ENCODE data around the gene PAK4. TPM values are rescaled to one million over a fixed set of nuclear protein-coding genes. Genes with fewer than 3 reads are reported as not detected.
"Not testable (repeated sequence)": the region's sequence is repeated elsewhere in the genome, so short reads cannot be mapped to it uniquely, and the experiment has no call there.

Gene PAK4
- total RNA-seq, 2 experiments from 2014 or later: 16.3 to 17.8 TPM

GRCh38 chr19:39203372-39204341 is 78.1 kb downstream of the PAK4 start, which contains the start of gene SYCN:
Gene SYCN, minus strand, starts transcription at chr19:39204263. Its CDS starts 9 bp downstream, at chr19:39204254.
- H3K4me3 Mint-ChIP-seq: no peak within 1 kb of the TSS

GRCh38 chr19:39205449-39205764 is 79.8 kb downstream of the PAK4 start:
- peaks cover 39% of the 10 kb centered on the region for H3K27me3 Mint-ChIP-seq
- intact Hi-C loops (cut with micrococcal nuclease): no loop called here
- H3K27ac Mint-ChIP-seq: no peak overlapping the region
- H3K4me3 Mint-ChIP-seq: no peak overlapping the region
- POLR2A ChIA-PET: no interaction called here
- no peaks in the 10 kb centered on the region for H3K9me3 Mint-ChIP-seq
- DNase-seq: no peak
- CTCF ChIA-PET: interaction anchor here (0.6 kb wide), 2 partner anchors 17 to 65 kb away, joined by 3 read pairs; no protein-coding TSS in a partner anchor
- H3K36me3 Mint-ChIP-seq: no peaks in the 10 kb centered on the region
- H3K4me1 Mint-ChIP-seq (ENCODE audit: low read depth): no peaks in the 10 kb centered on the region

More at GRCh38 chr19:39203372-39204341, 78.1 kb downstream of the PAK4 start, which contains the start of gene SYCN:
- no peak within 1 kb of the TSS for H3K27ac Mint-ChIP-seq
- no peak for DNase-seq
- H3K4me1 Mint-ChIP-seq (ENCODE audit: low read depth): no peaks in the 10 kb centered on the region
- no peaks in the 10 kb centered on the region for H3K36me3 Mint-ChIP-seq
- ChIA-PET POLR2A (interaction anchor here (1.1 kb wide), 1 partner anchor 78 kb away, joined by 3 read pairs; the partner anchor contains the start of gene PAK4), CTCF (interaction anchor here (1.0 to 2.2 kb wide), 2 partner anchors 9 to 16 kb away, joined by 4 to 6 read pairs; no protein-coding TSS in a partner anchor)
- no peaks in the 10 kb centered on the region for H3K9me3 Mint-ChIP-seq
- intact Hi-C loops (cut with micrococcal nuclease): no loop called here
- peaks cover 44% of the 10 kb centered on the region for H3K27me3 Mint-ChIP-seq

GRCh38 chr19:39206122-39206521 is 80.5 kb downstream of the PAK4 start:
- Mint-ChIP-seq H3K4me1 (ENCODE audit: low read depth) (no peaks in the 10 kb centered on the region), H3K36me3 (no peaks in the 10 kb centered on the region), H3K9me3 (no peaks in the 10 kb centered on the region), H3K4me3 (no peak overlapping the region), H3K27me3 (peaks cover 32% of the 10 kb centered on the region), H3K27ac (no peak overlapping the region)
- ChIA-PET POLR2A (no interaction called here), CTCF (interaction anchor here (0.6 to 0.8 kb wide), 2 partner anchors 18 to 129 kb away, joined by 3 read pairs; no protein-coding TSS in a partner anchor)
- DNase-seq: no peak
- intact Hi-C loops (cut with micrococcal nuclease): no loop called here

DNA sequence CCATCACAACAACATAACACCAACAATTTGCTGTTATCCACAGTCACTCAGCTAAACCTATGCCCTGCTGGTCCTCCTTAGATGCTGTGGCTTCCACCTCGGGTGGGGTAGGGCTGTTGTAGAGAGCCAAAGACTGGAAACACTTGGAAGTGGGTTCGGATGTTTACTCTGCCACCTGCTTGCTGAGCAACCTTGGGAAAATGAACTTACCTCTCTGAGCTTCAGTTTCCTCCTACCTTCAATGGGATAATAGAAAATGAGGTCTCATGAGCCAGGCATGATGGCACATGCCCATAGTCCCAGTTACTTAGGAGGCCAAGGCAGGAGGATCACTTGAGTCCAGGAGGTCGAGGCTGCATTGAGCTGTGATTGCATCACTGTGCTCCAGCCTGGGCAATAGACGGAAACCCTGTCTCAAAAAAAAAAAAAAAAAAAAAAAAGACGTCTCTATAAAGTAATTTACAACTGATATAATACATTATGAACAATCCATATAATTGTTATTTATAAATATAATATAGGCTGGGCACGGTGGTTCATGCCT is 81.8 kb downstream of the PAK4 start:
- CTCF ChIA-PET: no interaction called here
- POLR2A ChIA-PET: no interaction called here
- no peak for DNase-seq
- Mint-ChIP-seq H3K4me3 (no peak overlapping the region), H3K36me3 (no peaks in the 10 kb centered on the region), H3K27ac (no peak overlapping the region), H3K4me1 (ENCODE audit: low read depth) (no peaks in the 10 kb centered on the region), H3K9me3 (no peaks in the 10 kb centered on the region), H3K27me3 (peaks cover 21% of the 10 kb centered on the region)
- intact Hi-C loops (cut with micrococcal nuclease): no loop called here

DNA sequence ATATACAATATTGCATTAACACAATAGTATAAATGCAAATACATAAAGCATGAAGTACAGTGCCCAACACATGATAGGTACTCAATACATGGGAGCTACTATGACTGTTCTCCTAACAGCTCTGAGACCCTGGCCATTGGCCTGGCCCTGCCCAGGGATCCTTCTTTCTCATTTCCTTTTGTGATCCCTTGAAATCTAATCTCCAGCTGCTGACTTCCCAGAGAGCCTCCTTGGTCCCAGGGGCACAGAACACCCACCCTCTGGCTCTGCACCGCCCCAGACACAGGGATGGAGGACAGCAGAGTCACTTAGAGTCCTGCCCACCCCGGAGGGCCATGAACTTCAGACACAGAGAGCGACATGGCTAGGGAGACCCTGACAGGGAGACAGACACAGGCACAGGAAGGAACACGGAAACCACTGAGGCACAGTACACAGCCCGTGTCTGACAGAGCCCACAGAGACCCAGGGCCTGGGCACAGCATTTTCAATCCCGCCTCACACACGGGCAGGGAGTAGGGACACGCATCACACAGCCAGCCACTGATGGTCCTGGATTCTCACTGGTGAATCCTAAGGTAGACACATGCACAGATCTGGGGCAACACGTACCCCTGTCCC is 82.7 kb downstream of the PAK4 start:
- intact Hi-C loops (cut with micrococcal nuclease): no loop called here
- Mint-ChIP-seq H3K27ac (no peak overlapping the region), H3K27me3 (peaks cover 13% of the 10 kb centered on the region)

GRCh38 chr19:39209196-39209595 is 83.6 kb downstream of the PAK4 start:
- H3K36me3 Mint-ChIP-seq: no peaks in the 10 kb centered on the region
- intact Hi-C loops (cut with micrococcal nuclease): no loop called here
- CTCF ChIA-PET: no interaction called here
- no peak overlapping the region for H3K4me3 Mint-ChIP-seq
- H3K9me3 Mint-ChIP-seq: no peaks in the 10 kb centered on the region
- no peak overlapping the region for H3K27ac Mint-ChIP-seq
- DNase-seq: no peak
- peaks cover 6% of the 10 kb centered on the region for H3K27me3 Mint-ChIP-seq
- H3K4me1 Mint-ChIP-seq (ENCODE audit: low read depth): no peaks in the 10 kb centered on the region
- POLR2A ChIA-PET: no interaction called here

More for the DNA sequence above, 82.7 kb downstream of the PAK4 start:
- Mint-ChIP-seq H3K9me3 (no peaks in the 10 kb centered on the region), H3K36me3 (no peaks in the 10 kb centered on the region), H3K4me1 (ENCODE audit: low read depth) (no peaks in the 10 kb centered on the region), H3K4me3 (no peak overlapping the region)
- DNase-seq: no peak
- ChIA-PET CTCF (no interaction called here), POLR2A (no interaction called here)

DNA sequence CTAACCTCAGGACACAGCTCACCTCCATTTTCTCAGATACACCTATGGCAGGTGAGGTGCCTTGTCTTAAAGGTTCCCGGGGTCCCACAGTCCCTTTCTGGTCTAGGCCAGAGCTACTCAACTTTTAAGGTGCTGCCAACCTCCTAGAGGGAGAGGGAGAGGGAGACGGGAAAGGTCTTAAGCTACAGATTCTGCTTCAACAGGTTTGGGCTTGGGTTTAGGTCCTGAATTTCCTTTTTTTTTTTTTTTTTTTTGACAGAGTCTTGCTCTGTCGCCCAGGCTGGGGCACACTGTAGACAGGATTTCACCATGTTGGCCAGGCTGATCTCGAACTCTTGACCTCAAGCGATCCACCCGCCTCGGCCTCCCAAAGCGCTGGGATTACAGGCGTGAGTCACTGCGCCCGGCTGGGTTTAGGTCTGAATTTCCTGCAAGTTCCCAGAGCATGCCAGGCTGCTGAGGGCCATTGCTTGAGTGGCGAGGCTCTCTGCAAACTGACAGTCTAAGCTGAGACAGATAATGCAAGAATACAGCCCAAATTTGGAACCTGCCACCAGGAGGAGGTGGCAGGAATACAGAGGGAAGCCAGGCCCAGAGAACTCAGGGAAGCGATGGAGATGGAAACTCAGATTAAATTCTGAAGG is 86.3 kb downstream of the PAK4 start:
- Mint-ChIP-seq H3K4me3 (no peak overlapping the region), H3K27me3 (peaks cover 1% of the 10 kb centered on the region), H3K27ac (no peak overlapping the region), H3K9me3 (no peaks in the 10 kb centered on the region), H3K4me1 (ENCODE audit: low read depth) (no peaks in the 10 kb centered on the region), H3K36me3 (no peaks in the 10 kb centered on the region)
- CTCF ChIA-PET: interaction anchor here (0.8 to 3.1 kb wide), 5 partner anchors 92 to 200 kb away, joined by 3 to 16 read pairs (median 6); partner anchors contain the start of genes GMFG and PLEKHG2
- POLR2A ChIA-PET: no interaction called here
- no peak for DNase-seq
- intact Hi-C loops (cut with micrococcal nuclease): loop anchor here (1.0 to 5.0 kb wide), 2 partner anchors 116 to 200 kb away; partner anchors contain the start of gene PLEKHG2

- no peaks in the 10 kb centered on the region for H3K36me3 Mint-ChIP-seq
- no peaks in the 10 kb centered on the region for H3K4me1 Mint-ChIP-seq (ENCODE audit: low read depth)
- peak; percentile 80 for DNase-seq
- H3K9me3 Mint-ChIP-seq: no peaks in the 10 kb centered on the region
- ChIA-PET CTCF (interaction anchor here (0.7 to 3.1 kb wide), 7 partner anchors 8 to 199 kb away, joined by 3 to 16 read pairs (median 5); partner anchors contain the start of genes GMFG, IFNL1, PLEKHG2 and SYCN), POLR2A (no interaction called here)
- intact Hi-C loops (cut with micrococcal nuclease): loop anchor here (1.0 to 5.0 kb wide), 2 partner anchors 116 to 200 kb away; partner anchors contain the start of gene PLEKHG2
- no peak overlapping the region for H3K27ac Mint-ChIP-seq
- no peak overlapping the region for H3K4me3 Mint-ChIP-seq
- H3K27me3 Mint-ChIP-seq: peaks cover 4% of the 10 kb centered on the region
Measured at GRCh38 chr19:39212375-39212742, 86.8 kb downstream of the PAK4 start.

GRCh38 chr19:39215323-39215722 is 89.7 kb downstream of the PAK4 start:
- H3K4me1 Mint-ChIP-seq (ENCODE audit: low read depth): not testable (repeated sequence)

DNA sequence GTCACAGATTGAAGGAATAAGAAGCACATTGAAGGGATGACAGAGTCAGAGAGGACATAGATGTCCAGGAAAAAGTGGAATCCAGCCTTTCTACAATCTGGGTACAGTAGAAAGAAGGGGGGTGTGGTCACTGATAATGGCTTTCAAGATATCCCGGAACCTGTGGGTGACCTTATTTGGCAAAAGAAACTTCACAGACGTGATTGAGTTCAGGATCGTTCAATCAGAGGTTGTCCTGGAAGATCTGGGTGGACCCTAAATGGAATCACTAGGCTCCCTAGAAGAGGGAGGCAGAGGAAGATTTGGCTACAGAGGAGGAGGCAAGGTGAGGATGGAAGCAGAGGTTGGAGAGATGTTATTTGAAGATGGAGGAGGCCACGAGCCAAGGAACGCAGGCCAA is 91.5 kb downstream of the PAK4 start:
- no peaks in the 10 kb centered on the region for H3K4me1 Mint-ChIP-seq (ENCODE audit: low read depth)
- DNase-seq: no peak
- no peaks in the 10 kb centered on the region for H3K36me3 Mint-ChIP-seq
- ChIA-PET CTCF (no interaction called here), POLR2A (no interaction called here)
- intact Hi-C loops (cut with micrococcal nuclease): no loop called here
- no peak overlapping the region for H3K4me3 Mint-ChIP-seq
- no peaks in the 10 kb centered on the region for H3K9me3 Mint-ChIP-seq
- no peak overlapping the region for H3K27ac Mint-ChIP-seq
- peaks cover 12% of the 10 kb centered on the region for H3K27me3 Mint-ChIP-seq

More at GRCh38 chr19:39215323-39215722, 89.7 kb downstream of the PAK4 start:
- intact Hi-C loops (cut with micrococcal nuclease); H3K4me3 Mint-ChIP-seq; DNase-seq; H3K9me3 Mint-ChIP-seq; H3K36me3 Mint-ChIP-seq; H3K27ac Mint-ChIP-seq; H3K27me3 Mint-ChIP-seq: not testable (repeated sequence)
- CTCF ChIA-PET: interaction anchor here (1.1 to 1.4 kb wide), 2 partner anchors 93 to 197 kb away, joined by 3 to 4 read pairs; partner anchors contain the start of gene PLEKHG2
- POLR2A ChIA-PET: interaction anchor here (0.6 kb wide), 1 partner anchor 190 kb away, joined by 3 read pairs; no protein-coding TSS in a partner anchor

DNA sequence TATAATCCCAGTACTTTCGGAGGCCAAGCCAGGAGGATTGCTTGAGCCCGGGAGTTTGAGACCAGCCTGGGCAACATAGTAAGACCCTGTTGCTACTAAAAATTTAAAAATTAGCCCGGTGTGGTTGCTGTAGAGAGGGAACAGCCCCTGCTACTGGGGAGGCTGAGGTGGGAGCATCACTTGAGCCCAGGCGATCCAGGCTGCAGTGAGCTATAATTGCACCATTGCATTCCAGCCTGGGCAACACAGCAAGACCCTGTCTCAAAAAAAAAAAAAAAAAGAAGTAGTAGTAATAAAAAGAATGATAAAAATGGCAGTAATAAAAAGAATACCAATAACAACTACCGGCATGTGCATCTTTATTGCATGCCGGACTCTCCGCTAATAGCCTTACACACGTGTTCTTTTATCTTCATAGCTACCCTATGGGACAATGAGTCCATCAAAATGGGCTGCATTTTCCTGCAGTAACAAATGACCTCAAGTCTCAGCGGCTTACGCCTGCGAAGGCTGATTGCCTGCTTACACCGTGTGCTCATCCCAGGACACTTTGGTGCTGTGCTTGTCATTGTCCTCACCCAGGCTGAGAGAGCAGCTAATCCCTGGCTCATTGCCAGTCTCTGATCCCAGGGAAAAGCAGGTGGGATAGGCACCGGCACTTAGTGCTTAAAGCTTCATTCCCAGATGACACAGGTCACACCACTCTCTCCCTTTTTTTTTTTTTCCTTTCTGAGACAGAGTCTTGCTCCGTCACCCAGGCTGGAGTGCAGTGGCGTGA is 92.8 kb downstream of the PAK4 start:
- no peak for DNase-seq
- no peaks in the 10 kb centered on the region for H3K36me3 Mint-ChIP-seq
- H3K27ac Mint-ChIP-seq: no peak overlapping the region
- H3K27me3 Mint-ChIP-seq: peaks cover 14% of the 10 kb centered on the region
- ChIA-PET POLR2A (interaction anchor here (0.6 kb wide), 1 partner anchor 53 kb away, joined by 3 read pairs; no protein-coding TSS in a partner anchor), CTCF (no interaction called here)
- no peak overlapping the region for H3K4me3 Mint-ChIP-seq
- H3K4me1 Mint-ChIP-seq (ENCODE audit: low read depth): no peaks in the 10 kb centered on the region
- no peaks in the 10 kb centered on the region for H3K9me3 Mint-ChIP-seq
- intact Hi-C loops (cut with micrococcal nuclease): no loop called here

All from activated CD4-positive, alpha-beta memory T cell treated with anti-CD3 and anti-CD28 coated beads for 36 hours (primary cell).